Measurements from ENCODE around the gene FUCA2. TPM values are rescaled to one million over a fixed set of nuclear protein-coding genes. Genes with fewer than 3 reads are reported as not detected.

FUCA2 gene
- total RNA-seq, 2 experiments from 2014 or later: 16.5 to 16.8 TPM

DNA sequence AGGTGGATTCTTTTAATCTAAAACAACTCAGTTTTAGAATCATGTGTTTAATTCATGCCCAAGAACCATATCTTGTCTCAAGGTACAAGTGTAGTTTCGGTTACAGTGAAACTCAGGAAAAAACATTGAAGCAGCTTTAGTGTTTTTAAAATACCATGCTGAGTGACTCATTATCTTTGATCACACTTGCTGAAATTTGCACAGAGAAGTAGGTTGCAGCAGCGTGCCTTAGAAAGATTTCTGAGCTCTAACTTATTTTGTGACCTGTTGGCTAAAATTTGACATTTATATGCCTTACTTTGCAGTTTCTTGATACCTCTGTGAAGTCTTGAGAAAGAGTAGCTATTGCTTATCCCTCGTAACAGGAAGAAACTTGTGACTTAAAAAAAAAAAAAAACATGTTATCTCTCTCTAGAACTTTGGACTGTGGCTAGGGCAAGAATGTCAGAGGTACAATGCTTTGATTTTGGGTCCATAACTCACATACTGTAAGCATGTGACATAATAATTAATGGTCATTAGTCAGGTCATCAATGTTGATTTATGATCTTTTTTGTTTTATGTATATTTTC, 34.5 kb upstream of the FUCA2 start:
- Mint-ChIP-seq H3K4me1 (ENCODE audit: low read depth) (peaks cover 92% of the 10 kb centered on the region), H3K27me3 (no peaks in the 10 kb centered on the region), H3K9me3 (no peaks in the 10 kb centered on the region), H3K4me3 (peak overlapping the region; percentile 41), H3K27ac (peak overlapping the region; percentile 83), H3K36me3 (peaks cover 7% of the 10 kb centered on the region)
- POLR2A ChIA-PET: interaction anchor here (1.8 kb wide), 1 partner anchor 9 kb away, joined by 11 read pairs; no protein-coding TSS in a partner anchor
- DNase-seq: no peak
- CTCF ChIA-PET: interaction anchor here (0.7 to 1.3 kb wide), 3 partner anchors 9 to 467 kb away, joined by 3 to 5 read pairs (median 3); no protein-coding TSS in a partner anchor
- intact Hi-C loops (cut with micrococcal nuclease): loop anchor here (1.0 to 10.0 kb wide), 4 partner anchors 10 to 799 kb away; partner anchors contain the start of gene STX11

DNA sequence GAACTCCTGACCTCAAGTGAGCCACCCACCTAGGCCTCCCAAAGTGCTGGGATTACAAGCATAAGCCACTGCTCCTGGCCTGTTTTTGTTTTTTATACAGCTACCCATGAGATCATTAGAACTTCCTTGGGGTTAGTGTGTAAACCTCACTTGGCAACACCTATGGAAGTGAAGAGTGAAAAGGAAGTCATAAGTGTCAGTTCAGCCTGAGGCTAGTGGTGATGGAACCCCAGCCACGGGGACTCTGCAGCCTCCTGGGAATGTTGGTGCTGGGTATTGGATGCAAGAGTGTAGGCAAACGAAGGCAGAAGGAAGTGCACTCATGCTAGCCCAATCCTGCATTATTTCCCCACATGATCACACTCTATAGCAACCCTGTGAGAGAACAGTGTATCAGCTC, 33.6 kb upstream of the FUCA2 start:
- POLR2A ChIA-PET: interaction anchor here (1.8 kb wide), 1 partner anchor 8 kb away, joined by 11 read pairs; no protein-coding TSS in a partner anchor
- intact Hi-C loops (cut with micrococcal nuclease): loop anchor here (1.0 to 10.0 kb wide), 3 partner anchors 9 to 800 kb away; partner anchors contain the start of gene STX11
- CTCF ChIA-PET: no interaction called here
- Mint-ChIP-seq H3K36me3 (peaks cover 7% of the 10 kb centered on the region), H3K27me3 (no peaks in the 10 kb centered on the region), H3K27ac (peak overlapping the region; percentile 83), H3K9me3 (no peaks in the 10 kb centered on the region), H3K4me1 (ENCODE audit: low read depth) (peaks cover 91% of the 10 kb centered on the region), H3K4me3 (peak overlapping the region; percentile 41)
- DNase-seq: no peak

DNA sequence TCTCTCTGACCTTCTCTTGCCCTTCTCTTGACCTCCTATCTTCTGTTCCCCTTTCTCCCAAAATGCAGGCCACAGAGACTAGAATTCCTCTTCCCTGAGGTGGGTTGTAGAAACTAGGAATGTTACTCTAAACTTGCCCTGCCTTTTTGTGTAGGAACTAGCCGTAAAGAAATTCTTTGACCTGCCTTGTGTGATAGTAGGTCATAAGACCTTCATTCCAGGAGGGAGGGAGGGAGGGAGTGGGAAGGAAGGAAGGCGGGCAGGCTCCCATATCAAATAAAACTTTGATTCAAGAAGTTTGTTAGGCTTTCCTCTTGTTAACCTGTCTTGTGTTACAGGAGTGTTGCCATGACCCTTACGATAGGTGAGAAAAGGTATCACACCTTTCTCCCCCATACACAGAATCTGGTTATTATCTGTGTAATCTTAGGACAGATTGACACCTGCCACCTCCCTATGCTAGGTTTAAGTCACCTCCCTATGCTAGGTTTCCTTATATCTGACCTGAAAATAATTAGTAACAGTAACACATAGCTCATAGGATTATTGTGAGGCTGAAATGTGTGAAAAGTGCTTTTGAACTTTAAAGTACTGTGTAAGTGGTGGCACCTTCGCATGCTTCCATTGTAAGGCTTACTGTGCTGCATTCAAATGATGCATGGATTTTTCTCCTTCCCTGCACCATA, 32.6 kb upstream of the FUCA2 start:
- H3K27ac Mint-ChIP-seq: peak overlapping the region; percentile 83
- no peaks in the 10 kb centered on the region for H3K9me3 Mint-ChIP-seq
- H3K27me3 Mint-ChIP-seq: no peaks in the 10 kb centered on the region
- ChIA-PET CTCF (interaction anchor here (0.9 kb wide), 1 partner anchor 395 kb away, joined by 3 read pairs; no protein-coding TSS in a partner anchor), POLR2A (no interaction called here)
- intact Hi-C loops (cut with micrococcal nuclease): loop anchor here (10.0 kb wide), 2 partner anchors 611 to 801 kb away; partner anchors contain the start of gene STX11
- no peak overlapping the region for H3K4me3 Mint-ChIP-seq
- H3K36me3 Mint-ChIP-seq: peaks cover 7% of the 10 kb centered on the region
- DNase-seq: no peak
- H3K4me1 Mint-ChIP-seq (ENCODE audit: low read depth): peaks cover 91% of the 10 kb centered on the region

DNA sequence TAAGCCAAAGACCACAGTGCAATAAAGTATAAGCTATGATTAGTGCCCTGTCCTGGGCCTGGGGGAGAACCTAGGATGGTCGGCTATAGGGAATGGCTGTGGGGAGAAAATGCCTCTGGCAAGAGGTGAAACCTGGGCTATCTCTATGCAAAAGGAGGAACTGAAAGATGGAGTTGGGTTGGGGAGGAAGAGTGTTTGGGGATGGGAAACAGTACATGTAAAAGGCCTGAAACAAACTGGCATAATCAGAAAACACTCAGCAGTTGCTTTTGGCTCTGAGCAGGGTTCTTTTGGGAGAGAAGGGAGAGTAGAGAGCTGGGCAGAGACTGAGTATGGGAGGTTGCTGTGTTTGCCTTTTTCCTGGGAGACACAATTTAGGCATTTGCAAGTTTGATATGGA, 31.9 kb upstream of the FUCA2 start:
- H3K36me3 Mint-ChIP-seq: peaks cover 7% of the 10 kb centered on the region
- peak overlapping the region; percentile 46 for H3K27ac Mint-ChIP-seq
- H3K4me1 Mint-ChIP-seq (ENCODE audit: low read depth): peaks cover 91% of the 10 kb centered on the region
- CTCF ChIA-PET: interaction anchor here (0.9 to 1.5 kb wide), 4 partner anchors 30 to 396 kb away, joined by 3 to 7 read pairs (median 4); no protein-coding TSS in a partner anchor
- intact Hi-C loops (cut with micrococcal nuclease): loop anchor here (10.0 kb wide), 2 partner anchors 611 to 801 kb away; partner anchors contain the start of gene STX11
- no peak for DNase-seq
- no peaks in the 10 kb centered on the region for H3K27me3 Mint-ChIP-seq
- no peak overlapping the region for H3K4me3 Mint-ChIP-seq
- H3K9me3 Mint-ChIP-seq: no peaks in the 10 kb centered on the region
- POLR2A ChIA-PET: no interaction called here

DNA sequence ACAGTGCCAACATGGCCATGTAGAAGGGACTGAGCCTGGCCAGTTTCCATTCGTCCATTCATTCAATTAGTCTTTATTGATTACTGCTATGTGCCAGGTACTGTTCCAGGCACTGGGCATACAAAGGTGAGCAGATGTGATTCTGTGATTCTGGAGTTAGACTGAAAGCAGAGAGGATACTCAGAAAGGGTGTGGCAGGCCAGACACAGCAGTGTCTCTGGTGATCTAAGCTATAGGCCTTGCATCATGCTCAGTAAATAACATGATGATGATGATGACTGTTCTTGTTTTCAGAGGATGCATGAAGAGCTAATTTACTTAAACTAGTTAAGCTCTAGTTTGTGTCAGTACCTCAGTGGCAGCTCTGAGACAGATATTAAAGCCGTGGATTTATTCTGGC, 31.4 kb upstream of the FUCA2 start:
- ChIA-PET POLR2A (no interaction called here), CTCF (interaction anchor here (1.1 to 1.8 kb wide), 4 partner anchors 25 to 33 kb away, joined by 4 to 7 read pairs (median 5); no protein-coding TSS in a partner anchor)
- peaks cover 7% of the 10 kb centered on the region for H3K36me3 Mint-ChIP-seq
- intact Hi-C loops (cut with micrococcal nuclease): loop anchor here (10.0 kb wide), 2 partner anchors 612 to 802 kb away; partner anchors contain the start of gene STX11
- peak overlapping the region; percentile 46 for H3K27ac Mint-ChIP-seq
- H3K4me3 Mint-ChIP-seq: no peak overlapping the region
- no peaks in the 10 kb centered on the region for H3K27me3 Mint-ChIP-seq
- peak; percentile 33 for DNase-seq
- H3K9me3 Mint-ChIP-seq: no peaks in the 10 kb centered on the region
- H3K4me1 Mint-ChIP-seq (ENCODE audit: low read depth): peaks cover 87% of the 10 kb centered on the region

DNA sequence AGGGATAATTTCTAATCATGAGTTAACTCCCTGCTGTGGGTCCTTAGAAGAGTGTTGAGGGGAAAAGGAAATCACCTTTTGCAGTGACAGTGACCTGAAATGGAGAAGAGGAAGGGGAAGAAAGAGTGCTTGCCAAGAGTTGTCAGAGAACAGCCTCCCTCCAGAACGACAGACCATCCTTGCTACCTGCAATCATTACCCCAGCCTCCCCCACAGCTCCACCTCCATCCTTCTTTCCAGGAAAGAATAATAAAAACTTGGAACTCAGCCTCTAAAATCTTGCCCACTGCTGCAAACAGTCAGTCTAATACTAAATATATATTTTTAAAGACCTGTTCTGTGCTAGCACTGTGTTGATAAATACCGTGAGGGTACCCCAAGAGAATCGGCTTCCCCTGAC, 28.7 kb upstream of the FUCA2 start:
- H3K27ac Mint-ChIP-seq: peak overlapping the region; percentile 80
- intact Hi-C loops (cut with micrococcal nuclease): loop anchor here (10.0 kb wide), 2 partner anchors 615 to 805 kb away; partner anchors contain the start of gene STX11
- no peak for DNase-seq
- ChIA-PET CTCF (interaction anchor here (0.7 to 3.3 kb wide), 2 partner anchors 28 to 35 kb away, joined by 3 to 14 read pairs; no protein-coding TSS in a partner anchor), POLR2A (no interaction called here)
- H3K4me3 Mint-ChIP-seq: peak overlapping the region; percentile 85
- H3K9me3 Mint-ChIP-seq: no peaks in the 10 kb centered on the region
- H3K27me3 Mint-ChIP-seq: no peaks in the 10 kb centered on the region
- H3K4me1 Mint-ChIP-seq (ENCODE audit: low read depth): peaks cover 70% of the 10 kb centered on the region
- H3K36me3 Mint-ChIP-seq: peaks cover 2% of the 10 kb centered on the region

DNA sequence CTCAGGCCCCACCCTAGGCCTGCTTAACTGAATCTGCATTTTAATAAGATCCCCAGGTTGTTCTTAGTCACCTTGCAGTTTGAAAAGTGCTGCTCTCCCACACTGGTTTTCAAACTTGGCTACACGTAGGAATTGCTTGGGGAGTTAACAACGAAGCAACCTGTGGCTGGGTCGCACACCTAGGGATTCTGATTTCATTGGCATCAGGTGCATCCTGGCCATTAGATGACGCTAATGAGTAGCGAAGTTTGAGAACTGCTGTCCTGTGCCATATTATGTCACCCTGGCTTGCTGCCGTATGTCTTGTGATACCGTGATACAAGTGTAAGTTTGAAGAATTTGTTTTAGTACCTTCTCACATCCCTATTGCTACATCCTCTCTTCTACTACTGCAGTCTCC, 28.2 kb upstream of the FUCA2 start:
- Mint-ChIP-seq H3K9me3 (no peaks in the 10 kb centered on the region), H3K4me3 (peak overlapping the region; percentile 85), H3K36me3 (peaks cover 2% of the 10 kb centered on the region), H3K4me1 (ENCODE audit: low read depth) (peaks cover 66% of the 10 kb centered on the region), H3K27ac (peak overlapping the region; percentile 80), H3K27me3 (no peaks in the 10 kb centered on the region)
- CTCF ChIA-PET: interaction anchor here (1.0 to 4.1 kb wide), 5 partner anchors 26 to 474 kb away, joined by 4 to 45 read pairs (median 5); partner anchors contain the start of genes FUCA2 and LTV1
- POLR2A ChIA-PET: interaction anchor here (1.7 to 2.4 kb wide), 3 partner anchors 29 to 267 kb away, joined by 3 to 10 read pairs (median 7); partner anchors contain the start of genes ADAT2, FUCA2 and PEX3
- intact Hi-C loops (cut with micrococcal nuclease): loop anchor here (1.0 to 10.0 kb wide), 7 partner anchors 11 to 1023 kb away; partner anchors contain the start of genes HIVEP2 and STX11
- peak; percentile 51 for DNase-seq

DNA sequence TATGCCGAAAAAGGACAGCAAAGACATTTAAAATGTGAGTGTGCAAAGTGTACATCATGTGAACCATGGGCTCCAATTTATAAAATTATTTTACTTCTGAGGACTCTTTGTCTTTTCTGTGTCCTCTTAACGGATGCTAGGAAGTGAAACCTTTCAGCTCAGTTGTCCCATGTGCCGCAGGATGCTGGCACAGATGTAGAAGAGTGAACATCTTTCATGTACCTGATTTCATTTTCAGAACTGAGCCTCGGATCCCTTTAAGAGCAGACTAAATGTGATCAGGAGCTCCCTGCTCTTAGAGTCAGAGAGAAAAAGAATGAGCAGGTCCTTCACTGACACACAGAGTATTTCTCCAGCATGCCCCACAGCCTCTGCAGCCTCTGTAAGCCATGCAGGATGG, 27.6 kb upstream of the FUCA2 start:
- Mint-ChIP-seq H3K4me3 (peak overlapping the region; percentile 85), H3K4me1 (ENCODE audit: low read depth) (peaks cover 59% of the 10 kb centered on the region), H3K36me3 (no peaks in the 10 kb centered on the region), H3K27me3 (no peaks in the 10 kb centered on the region), H3K27ac (peak overlapping the region; percentile 80), H3K9me3 (no peaks in the 10 kb centered on the region)
- DNase-seq: peak; percentile 43
- intact Hi-C loops (cut with micrococcal nuclease): loop anchor here (1.0 to 5.0 kb wide), 5 partner anchors 11 to 1023 kb away; partner anchors contain the start of gene HIVEP2
- POLR2A ChIA-PET: interaction anchor here (0.6 to 2.4 kb wide), 7 partner anchors 11 to 304 kb away, joined by 3 to 10 read pairs (median 5); partner anchors contain the start of genes ADAT2, FUCA2, LTV1 and PEX3
- CTCF ChIA-PET: interaction anchor here (0.5 to 4.1 kb wide), 10 partner anchors 8 to 747 kb away, joined by 3 to 45 read pairs (median 4); partner anchors contain the start of genes FUCA2 and LTV1

DNA sequence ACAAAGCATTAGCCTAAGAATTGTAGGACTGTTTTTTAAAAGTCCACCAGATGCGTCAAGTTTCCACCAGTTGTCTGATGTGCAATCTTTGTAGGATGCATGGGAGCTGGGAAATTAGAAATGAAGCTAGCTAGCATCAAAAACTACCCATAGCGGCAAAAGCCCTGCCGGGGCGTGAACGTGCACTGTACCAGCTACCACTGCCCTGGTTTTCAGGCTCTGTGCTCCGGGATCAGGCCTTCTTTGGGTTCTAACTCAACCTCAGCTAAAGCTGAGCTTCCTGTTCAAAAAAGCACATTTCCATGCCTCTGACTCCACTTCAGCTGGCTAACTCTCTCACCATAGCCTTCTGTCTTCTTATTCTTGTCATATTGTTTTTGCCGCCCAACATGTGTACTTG, 26.9 kb upstream of the FUCA2 start:
- peaks cover 52% of the 10 kb centered on the region for H3K4me1 Mint-ChIP-seq (ENCODE audit: low read depth)
- ChIA-PET POLR2A (interaction anchor here (0.6 to 2.7 kb wide), 11 partner anchors 7 to 593 kb away, joined by 3 to 11 read pairs (median 4); partner anchors contain the start of genes ADAT2, FUCA2, HIVEP2 and LTV1), CTCF (interaction anchor here (0.6 to 4.1 kb wide), 12 partner anchors 9 to 475 kb away, joined by 3 to 45 read pairs (median 4); partner anchors contain the start of genes FUCA2 and LTV1)
- peak; percentile 42 for DNase-seq
- intact Hi-C loops (cut with micrococcal nuclease): loop anchor here (5.0 kb wide), 2 partner anchors 591 to 1024 kb away; partner anchors contain the start of gene HIVEP2
- peak overlapping the region; percentile 80 for H3K27ac Mint-ChIP-seq
- no peaks in the 10 kb centered on the region for H3K27me3 Mint-ChIP-seq
- peak overlapping the region; percentile 85 for H3K4me3 Mint-ChIP-seq
- no peaks in the 10 kb centered on the region for H3K9me3 Mint-ChIP-seq
- H3K36me3 Mint-ChIP-seq: no peaks in the 10 kb centered on the region

DNA sequence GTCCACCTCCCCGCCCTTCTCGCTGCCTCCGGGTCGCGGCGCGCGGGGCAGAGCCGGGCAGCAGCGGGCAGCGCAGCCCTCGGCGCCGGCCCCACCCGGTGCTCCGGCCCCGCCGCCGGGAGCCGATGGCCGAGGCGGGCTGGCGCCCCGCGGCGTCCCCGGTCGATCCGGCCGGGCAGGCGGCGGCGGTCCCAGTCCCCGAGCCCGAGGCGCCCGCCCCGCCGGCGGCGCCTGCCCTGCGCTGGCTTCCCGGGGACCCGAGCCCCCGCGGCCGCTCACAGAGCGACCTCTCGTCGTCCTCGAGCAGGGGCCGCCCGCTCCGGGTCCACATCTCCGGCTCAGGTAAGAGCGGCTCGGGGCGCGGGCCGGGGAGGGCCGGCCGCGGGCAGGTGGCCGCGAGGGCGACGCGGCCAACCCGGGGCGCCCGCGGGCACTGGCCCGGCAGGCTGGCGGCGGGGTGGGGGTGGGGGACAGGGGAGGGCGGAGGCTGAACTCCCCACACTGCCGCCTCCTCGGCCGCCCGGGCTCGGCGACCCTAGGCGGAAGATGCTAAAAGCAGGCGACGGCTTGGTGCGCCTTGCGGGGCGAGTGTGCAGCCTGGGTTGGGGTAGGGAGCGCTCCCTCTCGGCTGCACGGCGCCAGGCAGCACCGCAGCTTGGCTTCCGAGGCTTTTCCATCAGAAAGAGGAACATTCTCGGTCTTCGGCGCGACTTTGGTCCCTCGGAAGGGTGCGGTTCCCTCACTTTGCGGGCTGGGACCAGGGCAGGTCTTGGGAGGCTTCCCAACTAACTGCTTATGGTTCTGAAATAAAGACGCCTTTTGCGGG, 25.6 kb upstream of the FUCA2 start:
- CTCF ChIA-PET: interaction anchor here (1.4 to 4.1 kb wide), 6 partner anchors 16 to 38 kb away, joined by 4 to 45 read pairs (median 8); partner anchors contain the start of gene FUCA2
- H3K36me3 Mint-ChIP-seq: no peaks in the 10 kb centered on the region
- H3K27me3 Mint-ChIP-seq: no peaks in the 10 kb centered on the region
- peak overlapping the region; percentile 85 for H3K4me3 Mint-ChIP-seq
- intact Hi-C loops (cut with micrococcal nuclease): loop anchor here (1.0 to 5.0 kb wide), 5 partner anchors 8 to 1025 kb away; partner anchors contain the start of genes ADAT2, FUCA2, HIVEP2 and PEX3
- H3K9me3 Mint-ChIP-seq: no peaks in the 10 kb centered on the region
- peak; percentile 73 for DNase-seq
- POLR2A ChIA-PET: interaction anchor here (1.1 to 2.7 kb wide), 6 partner anchors 9 to 87 kb away, joined by 4 to 11 read pairs (median 8); partner anchors contain the start of genes ADAT2, FUCA2 and PEX3
- H3K4me1 Mint-ChIP-seq (ENCODE audit: low read depth): peaks cover 39% of the 10 kb centered on the region
- peak overlapping the region; percentile 80 for H3K27ac Mint-ChIP-seq
